Stimulated activated CD4-positive, alpha-beta T cell treated with anti-CD3 and anti-CD28 coated beads, TNF-alpha, amount 100 ng/mL, for 48 hours (primary cell): ENCODE data around the gene MGAT4B.
"Not testable (repeated sequence)": the region's sequence is repeated elsewhere in the genome, so short reads cannot be mapped to it uniquely, and the experiment has no call there.

Experiments
- DNase-seq, 3 donors: peaks; one replicate each; pipeline ENCODE4 v3.0.0-alpha.2; 2020; ENCODE audit warnings: low read depth in 3 of 3

The MGAT4B gene

DNA sequence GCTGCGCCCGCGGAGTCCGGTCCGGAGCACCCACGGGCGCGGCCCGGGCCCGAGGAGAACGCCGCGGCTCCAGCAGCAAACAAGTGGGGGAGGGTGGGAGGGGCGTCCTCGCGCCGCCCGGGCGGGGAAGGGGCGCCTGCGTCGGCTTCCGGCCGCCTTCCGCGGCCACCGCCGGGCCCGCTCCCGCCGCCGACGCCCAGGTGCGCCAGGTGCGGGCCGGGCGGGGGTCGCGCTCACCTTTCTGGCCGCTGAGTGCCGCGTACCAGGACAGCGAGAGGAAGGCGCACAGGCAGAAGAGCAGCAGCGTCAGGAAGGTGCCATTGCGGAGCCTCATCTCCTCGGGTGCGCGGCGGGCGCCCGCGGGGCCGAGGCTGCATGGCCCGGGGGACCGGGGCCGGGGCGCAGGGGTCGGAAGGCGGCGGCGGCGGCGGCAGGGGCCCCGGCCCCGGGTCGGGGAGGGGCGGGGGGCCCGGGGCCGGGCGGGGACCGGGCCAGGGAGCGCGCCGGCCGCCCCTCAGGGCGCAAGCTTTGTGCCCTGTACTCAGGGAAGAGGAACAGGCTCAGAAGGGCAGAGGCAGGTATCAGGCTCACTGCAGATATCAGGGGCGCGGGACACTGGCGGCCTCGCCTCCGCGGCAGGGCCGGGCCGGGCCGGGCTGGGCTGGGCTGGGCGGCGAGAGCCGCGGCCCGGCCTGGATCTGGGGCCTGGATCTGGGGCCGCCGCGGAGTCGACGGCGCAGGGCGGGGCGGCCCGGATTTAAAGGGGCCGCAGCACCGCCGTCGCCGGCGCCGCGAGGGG, at the start of gene MGAT4B:
Gene MGAT4B, minus strand, starts transcription at position 617 of the 799 bp plus-strand sequence. Its CDS starts 283 bp downstream, at position 334.
- no peak for DNase-seq

DNA sequence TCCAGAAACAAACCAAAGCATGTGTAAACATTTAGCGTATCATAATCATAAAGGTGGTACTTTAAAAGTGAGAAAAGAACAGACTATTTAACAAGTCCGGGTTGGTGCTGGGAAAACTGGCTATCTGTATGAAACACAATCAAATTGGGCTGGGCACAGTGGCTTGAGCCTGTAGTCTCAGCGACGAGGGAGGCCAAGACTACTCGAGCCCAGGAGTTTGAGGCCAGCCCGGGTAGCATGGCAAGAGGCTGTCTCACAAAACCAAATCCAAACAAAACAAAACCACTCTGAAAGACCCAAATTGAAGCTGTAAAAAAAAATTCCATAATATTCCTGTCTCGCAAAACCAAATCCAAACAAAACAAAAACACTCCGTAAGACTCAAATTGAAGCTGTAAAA, 47.7 kb upstream of the MGAT4B start:
- DNase-seq = no peak

DNA sequence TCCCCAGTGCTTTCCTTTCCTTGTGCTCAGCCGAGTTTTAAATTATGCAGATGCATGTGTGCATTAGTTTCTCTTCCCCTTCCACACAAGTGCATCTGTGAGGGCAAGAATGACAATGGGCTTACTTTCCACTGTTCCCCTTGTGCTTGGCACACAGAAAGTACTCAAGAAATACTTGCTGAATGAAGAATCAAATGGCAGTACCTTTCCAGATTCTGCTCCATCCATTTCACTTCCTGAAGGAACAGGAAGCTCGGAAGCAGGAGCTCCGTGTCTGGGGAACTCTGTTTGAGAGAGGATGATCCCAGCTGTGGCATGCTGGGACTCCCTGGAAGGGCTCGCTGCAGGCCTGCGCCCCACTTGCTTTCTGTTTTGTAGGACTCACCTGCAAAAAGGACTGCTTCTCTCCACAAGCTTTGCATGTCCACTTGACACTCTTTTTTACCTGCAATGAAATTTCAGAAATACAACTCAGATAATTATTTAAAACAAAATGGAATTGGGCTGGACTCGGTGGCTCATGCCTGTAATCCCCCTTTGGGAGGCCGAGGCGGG, 46.4 kb upstream of the MGAT4B start:
- no peak for DNase-seq

DNA sequence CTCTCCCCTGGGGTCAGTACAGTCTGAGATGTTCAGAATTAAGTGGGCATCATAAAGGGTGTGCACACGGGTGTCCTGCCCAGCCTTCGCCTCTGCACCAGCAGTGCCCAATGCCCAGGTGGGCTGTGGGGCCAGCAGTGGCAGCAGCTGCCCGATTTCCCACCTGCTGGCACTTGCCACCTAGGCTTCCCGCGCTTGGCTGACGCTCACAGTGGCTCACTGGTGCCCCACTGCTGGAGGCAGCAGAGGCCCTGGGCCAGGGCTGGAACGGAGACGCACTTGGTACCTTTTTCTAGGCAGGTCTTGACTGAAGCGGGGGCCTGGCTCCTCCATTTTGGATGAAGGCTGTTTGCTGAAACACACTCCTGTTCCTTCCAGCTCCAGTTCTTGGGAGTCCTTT, 35.0 kb upstream of the MGAT4B start:
- no peak for DNase-seq

DNA sequence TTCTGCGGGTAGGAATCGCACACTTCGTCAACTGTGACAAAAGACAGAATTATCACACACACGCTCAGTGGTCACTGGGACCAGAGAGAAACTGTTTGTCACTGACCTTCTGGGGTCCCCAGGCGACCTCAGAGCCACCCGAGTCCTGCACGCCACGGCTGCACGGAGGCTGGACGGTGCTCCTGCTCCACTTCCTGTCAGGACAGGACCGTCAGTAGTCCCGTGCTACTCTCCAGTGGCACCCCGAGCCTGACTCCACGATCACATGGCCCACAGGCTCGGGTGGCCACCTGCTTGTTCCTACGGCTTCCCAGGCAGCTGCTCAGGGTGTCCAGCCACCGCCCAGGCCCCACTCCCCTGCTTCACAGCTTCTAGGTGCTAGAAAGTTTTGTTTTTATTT, 34.1 kb upstream of the MGAT4B start:
- no peak for DNase-seq

DNA sequence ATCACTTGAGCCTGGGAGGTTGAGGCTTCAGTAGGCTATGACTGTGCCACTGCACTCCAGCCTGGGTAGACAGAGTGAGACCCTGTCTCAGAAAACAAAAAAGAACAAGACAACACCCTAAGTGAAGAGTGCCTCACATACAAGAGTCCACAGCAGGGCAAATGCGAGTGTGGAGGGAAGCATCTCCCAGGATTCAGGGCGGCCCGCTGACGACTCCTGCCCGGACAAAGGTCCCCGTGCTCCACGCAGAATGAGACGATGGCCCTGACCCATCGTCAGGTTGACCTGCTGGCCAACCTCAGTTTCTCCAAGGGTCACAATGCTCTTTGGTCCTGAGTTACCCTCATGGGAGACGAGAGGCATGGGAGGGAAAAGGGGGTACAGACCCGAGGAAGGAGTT, 33.7 kb upstream of the MGAT4B start:
- DNase-seq = no peak

DNA sequence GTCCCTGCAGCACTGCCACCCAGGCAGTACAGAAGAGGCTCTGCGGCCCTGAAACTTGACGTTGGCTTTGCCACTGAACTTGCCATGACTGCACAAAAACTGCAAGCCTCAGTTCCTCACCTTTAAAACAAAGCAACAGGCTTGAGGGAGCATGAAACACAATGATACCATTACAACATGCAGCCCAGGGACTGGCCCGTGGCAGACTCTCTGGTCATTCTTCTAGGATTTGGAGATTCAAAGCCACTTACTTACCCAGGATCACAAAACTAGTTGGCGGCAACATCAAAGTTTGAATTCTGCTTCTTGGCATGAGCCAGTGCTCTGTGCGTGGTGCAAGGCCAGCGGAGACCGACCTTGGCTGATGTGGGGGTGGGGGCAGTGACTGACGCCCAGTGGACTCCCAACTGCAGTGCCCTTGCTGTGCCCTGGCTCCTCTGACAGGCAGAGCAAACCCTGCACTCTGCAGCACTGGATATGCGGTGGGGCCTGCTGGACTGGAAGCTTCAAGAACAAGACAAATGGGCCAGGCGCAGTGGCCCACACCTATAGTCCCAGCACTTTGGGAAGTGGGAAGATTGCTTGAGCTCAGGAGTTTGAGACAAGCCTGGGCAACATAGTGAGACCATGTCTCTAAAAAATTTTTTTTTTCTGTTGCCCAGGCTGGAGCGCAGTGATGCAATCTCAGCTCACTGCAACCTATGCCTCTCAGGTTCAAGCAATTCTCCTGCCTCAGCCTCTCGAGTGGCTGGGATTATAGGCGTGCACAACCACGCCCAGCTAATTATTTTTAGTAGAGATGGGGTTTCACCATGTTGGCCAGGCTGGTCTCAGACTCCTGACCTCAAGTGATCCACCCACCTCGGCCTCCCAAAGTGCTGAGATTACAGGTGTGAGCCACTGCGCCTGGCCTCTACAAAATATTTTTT, 32.9 kb upstream of the MGAT4B start:
- DNase-seq = no peak

DNA sequence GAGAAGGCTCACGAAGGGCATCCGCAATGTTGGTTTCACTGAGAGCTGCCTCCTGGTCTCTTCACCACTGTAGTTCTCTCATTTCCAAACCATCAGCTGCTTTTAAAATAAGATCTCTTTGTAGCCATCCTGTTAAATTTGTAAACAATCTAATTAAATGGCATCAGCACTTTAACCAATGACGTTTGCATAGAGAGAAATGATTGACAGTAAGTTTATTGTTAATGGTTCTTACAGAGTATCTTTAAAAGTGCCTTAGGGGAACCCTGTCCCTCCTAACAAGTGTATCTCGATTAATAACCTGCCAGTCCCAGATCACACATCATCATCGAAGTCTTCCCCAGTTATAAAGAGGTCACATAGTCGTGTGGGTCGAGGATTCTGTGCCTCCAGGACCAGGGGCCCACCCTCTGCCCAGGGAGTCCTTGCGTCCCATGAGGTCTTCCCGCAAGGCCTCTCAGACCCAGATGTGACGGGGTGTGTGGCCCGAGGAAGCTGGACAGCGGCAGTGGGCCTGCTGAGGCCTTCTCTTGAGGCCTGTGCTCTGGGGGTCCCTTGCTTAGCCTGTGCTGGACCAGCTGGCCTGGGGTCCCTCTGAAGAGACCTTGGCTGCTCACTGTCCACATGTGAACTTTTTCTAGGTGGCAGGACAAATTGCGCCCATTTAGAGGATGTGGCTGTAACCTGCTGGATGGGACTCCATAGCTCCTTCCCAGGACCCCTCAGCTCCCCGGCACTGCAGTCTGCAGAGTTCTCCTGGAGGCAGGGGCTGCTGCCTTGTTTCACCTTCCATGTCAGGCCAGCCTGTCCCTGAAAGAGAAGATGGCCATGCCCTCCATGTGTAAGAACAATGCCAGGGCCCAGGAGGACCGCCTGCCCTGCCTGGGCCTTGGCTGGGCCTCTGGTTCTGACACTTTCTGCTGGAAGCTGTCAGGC, 30.7 kb upstream of the MGAT4B start:
- DNase-seq = no peak

DNA sequence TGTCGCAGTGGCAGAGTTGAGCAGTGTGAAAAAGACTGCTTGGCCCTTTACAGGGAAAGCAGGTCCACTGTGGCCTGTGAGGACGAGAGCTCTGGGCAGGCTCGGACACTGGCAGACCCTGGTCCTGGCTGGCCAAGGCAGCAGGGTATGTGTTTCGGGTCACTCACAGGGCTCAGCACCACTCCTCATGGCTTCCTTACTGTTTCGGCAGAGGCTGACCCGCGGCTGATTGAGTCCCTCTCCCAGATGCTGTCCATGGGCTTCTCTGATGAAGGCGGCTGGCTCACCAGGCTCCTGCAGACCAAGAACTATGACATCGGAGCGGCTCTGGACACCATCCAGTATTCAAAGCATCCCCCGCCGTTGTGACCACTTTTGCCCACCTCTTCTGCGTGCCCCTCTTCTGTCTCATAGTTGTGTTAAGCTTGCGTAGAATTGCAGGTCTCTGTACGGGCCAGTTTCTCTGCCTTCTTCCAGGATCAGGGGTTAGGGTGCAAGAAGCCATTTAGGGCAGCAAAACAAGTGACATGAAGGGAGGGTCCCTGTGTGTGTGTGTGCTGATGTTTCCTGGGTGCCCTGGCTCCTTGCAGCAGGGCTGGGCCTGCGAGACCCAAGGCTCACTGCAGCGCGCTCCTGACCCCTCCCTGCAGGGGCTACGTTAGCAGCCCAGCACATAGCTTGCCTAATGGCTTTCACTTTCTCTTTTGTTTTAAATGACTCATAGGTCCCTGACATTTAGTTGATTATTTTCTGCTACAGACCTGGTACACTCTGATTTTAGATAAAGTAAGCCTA, 29.8 kb upstream of the MGAT4B start:
- DNase-seq = peak in 2 of 3 donors; percentile 25 to 26

DNA sequence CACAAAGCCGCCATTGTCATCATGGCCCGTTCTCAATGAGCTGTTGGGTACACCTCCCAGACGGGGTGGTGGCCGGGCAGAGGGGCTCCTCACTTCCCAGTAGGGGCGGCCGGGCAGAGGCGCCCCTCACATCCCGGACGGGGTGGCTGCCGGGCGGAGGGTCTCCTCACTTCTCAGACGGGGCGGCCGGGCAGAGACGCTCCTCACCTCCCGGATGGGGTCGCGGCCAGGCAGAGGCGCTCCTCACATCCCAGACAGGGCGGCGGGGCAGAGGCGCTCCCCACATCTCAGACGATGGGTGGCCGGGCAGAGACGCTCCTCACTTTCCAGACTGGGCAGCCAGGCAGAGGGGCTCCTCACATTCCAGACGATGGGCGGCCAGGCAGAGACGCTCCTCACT, 28.2 kb upstream of the MGAT4B start:
- DNase-seq = not testable (repeated sequence)

DNA sequence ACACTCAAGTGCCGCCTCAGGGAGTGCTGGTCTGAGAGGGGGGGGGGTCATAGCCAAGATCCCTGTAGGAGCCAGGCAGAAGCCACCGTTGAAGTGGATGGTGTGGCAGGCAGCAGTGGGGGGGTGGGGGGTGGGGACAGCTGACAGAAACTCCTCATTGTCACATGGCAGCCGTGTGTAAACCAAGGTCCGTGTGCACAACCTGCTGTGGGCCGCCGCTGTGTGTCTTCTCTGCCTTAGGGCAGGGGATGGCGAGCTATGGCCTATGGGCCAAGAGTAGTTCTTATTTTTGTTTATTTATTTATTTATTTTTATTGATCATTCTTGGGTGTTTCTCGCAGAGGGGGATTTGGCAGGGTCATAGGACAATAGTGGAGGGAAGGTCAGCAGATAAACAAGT, 27.5 kb upstream of the MGAT4B start:
- DNase-seq = no peak

DNA sequence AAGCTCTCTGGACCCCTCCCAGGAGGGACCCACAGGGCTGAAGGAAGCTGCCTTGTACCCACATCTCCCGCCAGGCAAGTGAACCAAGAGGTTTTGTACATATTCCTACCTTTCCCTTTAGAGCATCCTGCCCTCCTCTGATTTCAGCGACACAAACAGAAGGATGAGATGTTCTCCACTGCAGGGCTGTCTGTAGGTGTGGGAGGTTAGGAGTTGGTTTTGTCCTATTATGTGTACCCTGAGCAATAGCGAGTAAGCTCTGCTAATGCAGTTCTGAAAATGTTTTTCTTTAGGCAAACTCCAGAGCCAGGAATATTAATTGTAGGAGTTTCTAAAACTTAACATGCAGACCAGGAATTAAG, 27.0 kb upstream of the MGAT4B start:
- no peak for DNase-seq

DNA sequence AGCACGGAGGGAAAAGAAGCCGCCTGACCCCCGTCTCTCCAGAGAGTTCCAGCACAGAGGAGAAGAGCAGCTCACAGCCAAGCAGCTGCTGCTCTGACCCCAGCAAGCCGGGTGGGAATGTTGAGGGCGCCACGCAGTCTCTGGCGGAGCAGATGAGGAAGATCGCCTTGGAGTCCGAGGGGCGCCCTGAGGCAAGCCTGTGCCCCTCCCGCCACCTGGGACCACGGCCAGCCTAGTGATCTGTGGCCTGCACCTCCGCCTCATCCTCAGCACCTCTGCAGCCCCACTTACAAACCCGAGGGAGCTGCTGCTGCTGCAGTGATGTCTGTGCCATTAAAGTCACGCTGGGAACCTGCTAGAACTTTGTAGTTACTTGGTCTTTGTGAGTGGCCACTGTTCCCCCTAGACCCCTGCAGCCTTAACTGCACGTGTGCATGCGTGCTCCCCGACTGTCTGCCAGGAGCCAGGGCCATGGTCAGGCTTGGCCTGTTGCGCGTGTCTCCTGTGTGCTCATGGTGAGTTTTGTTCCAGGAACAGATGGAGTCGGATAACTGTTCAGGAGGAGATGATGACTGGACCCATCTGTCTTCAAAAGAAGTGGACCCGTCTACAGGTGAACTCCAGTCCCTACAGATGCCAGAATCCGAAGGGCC, 26.5 kb upstream of the MGAT4B start:
- no peak for DNase-seq

DNA sequence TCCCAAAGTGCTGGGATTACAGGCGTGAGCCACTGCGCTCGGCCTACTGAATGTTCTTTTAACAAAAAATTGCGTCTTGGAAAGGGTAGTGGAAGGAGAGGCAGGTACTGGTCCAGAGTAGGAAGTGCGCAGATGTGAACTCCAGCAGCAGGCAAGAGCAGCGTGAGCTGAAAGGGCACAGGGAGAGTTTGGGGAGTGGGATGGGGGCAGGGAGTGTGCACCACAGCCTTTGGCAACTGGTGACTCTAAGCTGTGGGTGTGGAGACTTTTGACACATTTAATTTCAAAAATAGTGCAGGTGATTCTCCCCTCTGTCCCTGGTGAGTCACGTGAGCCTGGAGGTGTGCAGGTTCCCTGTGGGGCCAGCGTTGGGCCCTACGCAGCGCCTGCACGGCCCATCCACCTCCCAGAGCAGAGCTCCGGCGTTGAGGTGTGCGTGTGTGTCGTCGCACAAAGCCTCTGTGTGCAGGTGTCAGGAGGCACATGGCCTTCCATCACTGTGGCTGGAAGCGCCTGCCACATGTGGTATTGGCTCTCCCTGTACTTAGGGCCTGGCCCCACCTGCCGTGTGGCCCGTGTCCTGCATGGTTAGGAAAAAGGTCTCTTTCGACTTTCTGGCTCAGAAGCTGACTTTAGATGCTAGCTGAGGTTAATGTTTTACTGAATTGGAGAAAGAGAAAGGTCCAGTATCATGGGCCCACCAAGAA, 25.5 kb upstream of the MGAT4B start:
- DNase-seq = no peak

DNA sequence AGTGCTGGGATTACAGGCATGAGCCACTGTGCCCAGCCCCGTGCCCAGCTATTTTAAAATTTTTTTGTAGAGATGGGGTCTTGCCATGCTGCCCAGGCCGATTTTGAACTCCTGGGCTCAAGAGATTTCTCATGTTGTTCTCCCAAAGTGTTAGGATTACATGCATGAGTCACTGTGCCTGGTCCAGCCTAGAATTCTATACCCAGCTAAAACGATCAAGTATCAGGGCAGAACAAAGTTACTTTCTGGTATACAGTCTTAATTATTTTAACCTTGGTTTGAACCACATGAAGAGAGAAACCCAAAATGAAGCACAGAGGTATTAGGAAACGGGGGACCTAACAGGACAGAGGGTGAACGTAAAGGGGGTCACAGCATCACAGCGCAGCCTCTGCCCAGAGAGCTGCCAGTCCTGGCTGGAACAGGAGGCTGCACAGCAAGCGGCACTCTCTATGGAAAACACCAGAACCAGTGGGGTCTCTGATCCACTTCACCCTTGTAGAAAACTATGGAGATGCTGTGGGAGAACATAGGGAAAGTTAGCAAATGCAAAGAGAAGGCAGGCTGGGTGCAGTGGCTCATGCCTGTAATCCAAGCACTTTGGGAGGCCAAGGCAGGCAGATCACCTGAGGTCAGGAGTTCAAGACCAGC, 24.3 kb upstream of the MGAT4B start:
- DNase-seq = no peak

DNA sequence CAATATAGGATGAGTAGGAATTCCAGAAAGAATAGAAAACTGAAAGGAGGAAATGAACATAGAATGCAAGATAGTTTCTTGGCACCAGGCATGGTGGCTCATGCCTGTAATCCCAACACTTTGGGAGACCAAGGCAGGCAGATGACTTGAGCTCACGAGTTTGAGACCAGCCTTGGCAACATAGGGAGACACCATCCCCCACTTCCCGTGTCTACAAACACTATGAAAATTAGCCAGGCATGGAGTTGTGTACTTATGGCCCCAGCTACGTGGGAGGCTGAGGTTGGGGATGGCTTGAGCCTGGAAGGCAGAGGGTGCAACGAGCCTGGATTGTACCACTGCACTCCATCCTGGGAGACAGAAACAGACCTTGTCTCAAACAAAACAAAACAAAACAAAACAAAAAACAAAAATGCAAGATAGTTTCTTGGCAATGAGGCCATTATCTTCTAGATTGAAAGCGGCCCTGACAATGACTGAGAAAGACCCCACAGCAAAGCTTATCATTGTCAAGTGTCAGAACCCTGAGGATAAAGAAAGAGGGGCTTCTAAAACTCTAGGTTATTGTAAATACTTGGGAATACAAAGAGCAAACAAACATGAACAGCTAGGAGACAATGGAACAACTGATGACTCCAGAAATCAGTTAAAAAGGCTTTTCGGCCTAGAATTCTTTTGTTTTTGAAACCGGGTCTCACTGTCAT, 23.2 kb upstream of the MGAT4B start:
- no peak for DNase-seq

DNA sequence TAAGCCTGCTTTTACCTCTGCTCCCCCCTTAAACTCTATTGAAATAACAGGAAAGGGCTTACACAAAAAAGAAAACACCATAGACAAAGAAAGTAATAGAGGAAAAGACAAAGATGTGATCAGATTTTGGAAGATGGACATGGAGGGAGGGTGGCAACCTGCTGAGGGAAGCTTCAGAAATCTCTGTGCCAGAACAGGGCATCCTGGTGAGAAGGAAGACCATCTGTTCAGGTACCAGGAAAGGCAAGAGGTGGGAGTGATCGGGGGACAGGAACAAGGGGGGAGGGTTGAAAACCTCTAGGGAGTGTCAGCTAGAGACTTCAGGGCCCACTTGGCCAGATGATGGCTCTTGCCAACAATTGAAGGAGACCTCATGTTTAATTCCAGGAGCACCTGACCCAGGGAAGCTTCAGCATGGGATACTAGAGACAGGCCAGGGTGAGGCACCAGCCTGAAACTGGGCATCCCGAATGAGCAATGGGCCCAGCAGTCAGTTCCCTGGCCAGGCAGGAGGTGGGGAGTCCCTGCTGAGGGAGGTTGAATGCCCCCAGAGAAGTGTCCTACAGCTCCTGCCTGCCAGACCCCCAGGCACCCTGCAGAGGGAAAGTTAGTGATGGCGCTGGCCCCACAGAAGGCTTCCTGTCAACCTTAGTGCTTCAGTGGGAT, 22.2 kb upstream of the MGAT4B start:
- DNase-seq = no peak

DNA sequence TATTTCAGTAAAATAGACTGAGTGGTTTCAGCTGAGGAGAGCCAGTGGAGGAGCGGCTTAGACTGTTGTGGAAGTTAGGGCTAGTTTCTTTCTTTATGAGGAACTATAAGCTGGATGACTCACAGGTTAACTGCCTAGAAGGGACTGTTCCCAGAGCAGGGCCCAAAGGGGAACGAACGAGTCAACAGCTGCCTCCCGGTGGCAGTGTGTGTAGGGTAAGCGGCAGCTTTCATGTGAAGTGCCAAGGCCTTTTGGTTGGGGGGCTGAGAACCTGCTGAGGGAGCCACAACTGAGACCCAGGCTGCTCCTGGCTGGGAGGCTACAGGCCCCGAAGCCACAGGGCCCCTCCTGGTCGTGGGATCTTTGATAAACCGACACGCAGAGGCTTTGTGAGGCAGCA, 21.0 kb upstream of the MGAT4B start:
- DNase-seq = peak in 1 of 3 donors; percentile 57
